MM.1S (cell line): ENCODE results near the gene GDF9.

Source experiments
- DNase-seq: peaks from one replicate; pipeline ENCODE4 v3.0.0-alpha.2; 2015
- H2AFZ ChIP-seq: fragments of 300-600 bp; sonication (generic); 2 replicates; pipeline ENCODE4 v1.6.0; 2016; ENCODE audit warnings: antibody characterized with exemption, low read length
- H3F3A ChIP-seq: fragments of 300-600 bp; sonication (generic); 2 replicates; pipeline ENCODE4 v1.6.1; 2016; ENCODE audit warnings: mild to moderate bottlenecking, antibody characterized with exemption, low read length, moderate library complexity, mixed read lengths; ENCODE audit not compliant: insufficient read depth
- H3K27ac ChIP-seq: fragments of 300-600 bp; sonication (generic); 2 replicates; pipeline ENCODE4 v1.5.1; 2016; ENCODE audit warnings: mild to moderate bottlenecking, low read length
- H3K27me3 ChIP-seq: fragments of 300-600 bp; sonication (generic); replicated peaks from 2 replicates; pipeline ENCODE4 v1.6.0; 2016; ENCODE audit warnings: low read length; ENCODE audit not compliant: insufficient read depth
- H3K36me3 ChIP-seq: fragments of 300-600 bp; sonication (generic); replicated peaks from 2 replicates; pipeline ENCODE4 v1.6.1; 2016; ENCODE audit warnings: mild to moderate bottlenecking, low read length, mixed read lengths; ENCODE audit not compliant: insufficient read depth
- H3K4me1 ChIP-seq: fragments of 300-600 bp; sonication (generic); 2 replicates; pipeline ENCODE4 v1.6.1; 2016; ENCODE audit warnings: low read length, mixed read lengths
- H3K4me2 ChIP-seq: fragments of 300-600 bp; sonication (generic); 2 replicates; pipeline ENCODE4 v1.6.0; 2016; ENCODE audit warnings: low read depth, low read length
- H3K4me3 ChIP-seq: fragments of 300-600 bp; sonication (generic); 2 replicates; pipeline ENCODE4 v1.5.1; 2016; ENCODE audit warnings: low read length, mixed read lengths
- H3K79me2 ChIP-seq: fragments of 300-600 bp; sonication (generic); 2 replicates; pipeline ENCODE4 v1.6.1; 2016; ENCODE audit warnings: mixed run types, low read length, mixed read lengths
- H3K9ac ChIP-seq: fragments of 300-600 bp; sonication (generic); 2 replicates; pipeline ENCODE4 v1.6.1; 2016; ENCODE audit warnings: low read length, mixed read lengths
- H3K9me2 ChIP-seq: fragments of 300-600 bp; sonication (generic); replicated peaks from 2 replicates; pipeline ENCODE4 v1.6.1; 2016; ENCODE audit warnings: mild to moderate bottlenecking, low read length, mixed read lengths; ENCODE audit not compliant: insufficient read depth
- H3K9me3 ChIP-seq: fragments of 300-600 bp; sonication (generic); replicated peaks from 2 replicates; pipeline ENCODE4 v1.6.1; 2016; ENCODE audit warnings: mild to moderate bottlenecking, low read length, mixed read lengths; ENCODE audit not compliant: insufficient read depth
- H4K20me1 ChIP-seq: fragments of 300-600 bp; sonication (generic); 2 replicates; pipeline ENCODE4 v1.6.1; 2016; ENCODE audit warnings: mild to moderate bottlenecking, low read length, moderate library complexity, mixed read lengths; ENCODE audit not compliant: insufficient read depth
- CTCF ChIP-seq: fragments of 300-600 bp; sonication (generic); IDR thresholded peaks from 2 replicates; pipeline ENCODE4 v1.5.1; 2016; ENCODE audit warnings: antibody characterized with exemption, low read length, mixed read lengths
- EZH2 ChIP-seq: fragments of 300-600 bp; sonication (generic); optimal IDR thresholded peaks from 2 replicates; pipeline ENCODE3; 2017; ENCODE audit warnings: low read depth, mild to moderate bottlenecking, antibody characterized with exemption, low read length, mixed read lengths
- EZH2phosphoT487 ChIP-seq: fragments of 300-600 bp; sonication (generic); IDR thresholded peaks from 2 replicates; pipeline ENCODE4 v1.6.1; 2018; ENCODE audit warnings: antibody characterized with exemption, low read length

GDF9 gene

GRCh38 chr5:132839426-132840301 is 26.6 kb downstream of the GDF9 start:
- Histone ChIP-seq H3K27ac (no peak overlapping the region), H3K9me2 (no peaks in the 10 kb centered on the region), H2AFZ (no peak overlapping the region), H3K79me2 (no peaks in the 10 kb centered on the region), H3K9me3 (no peaks in the 10 kb centered on the region), H3K36me3 (no peaks in the 10 kb centered on the region), H3K4me3 (no peak overlapping the region), H3K9ac (no peak overlapping the region), H3K4me2 (no peak overlapping the region), H3K27me3 (no peaks in the 10 kb centered on the region), H4K20me1 (no peaks in the 10 kb centered on the region), H3F3A (no peaks in the 10 kb centered on the region), H3K4me1 (no peaks in the 10 kb centered on the region)
- DNase-seq: no peak
- no peak for TF ChIP-seq EZH2phosphoT487
- no peak for TF ChIP-seq EZH2
- no peak for TF ChIP-seq CTCF

- H3K9me3 ChIP-seq: no peaks in the 10 kb centered on the region
- H3K27me3 ChIP-seq: no peaks in the 10 kb centered on the region
- DNase-seq: no peak
- no peak overlapping the region for H3K27ac ChIP-seq
- H3K79me2 ChIP-seq: no peaks in the 10 kb centered on the region
- no peaks in the 10 kb centered on the region for H3K9me2 ChIP-seq
- H4K20me1 ChIP-seq: no peaks in the 10 kb centered on the region
- H3K4me3 ChIP-seq: no peak overlapping the region
- no peak overlapping the region for H2AFZ ChIP-seq
- no peak overlapping the region for H3K4me2 ChIP-seq
- H3K4me1 ChIP-seq: no peaks in the 10 kb centered on the region
- no peaks in the 10 kb centered on the region for H3K36me3 ChIP-seq
- H3K9ac ChIP-seq: no peak overlapping the region
- no peaks in the 10 kb centered on the region for H3F3A ChIP-seq
- TF ChIP-seq EZH2phosphoT487 (no peak), EZH2 (no peak), CTCF (no peak)
These were observed 27.6 kb downstream of the GDF9 start for GRCh38 chr5:132838516-132839282.

- H3K9ac ChIP-seq: no peak overlapping the region
- H3K27ac ChIP-seq: no peak overlapping the region
- H3K4me1 ChIP-seq: no peaks in the 10 kb centered on the region
- no peaks in the 10 kb centered on the region for H3F3A ChIP-seq
- H3K36me3 ChIP-seq: no peaks in the 10 kb centered on the region
- H3K4me3 ChIP-seq: no peak overlapping the region
- no peaks in the 10 kb centered on the region for H3K27me3 ChIP-seq
- TF ChIP-seq EZH2phosphoT487: no peak
- TF ChIP-seq CTCF: no peak
- TF ChIP-seq EZH2: no peak
- H4K20me1 ChIP-seq: no peaks in the 10 kb centered on the region
- no peak overlapping the region for H2AFZ ChIP-seq
- no peaks in the 10 kb centered on the region for H3K9me2 ChIP-seq
- H3K9me3 ChIP-seq: no peaks in the 10 kb centered on the region
- DNase-seq: no peak
- H3K4me2 ChIP-seq: no peak overlapping the region
- no peaks in the 10 kb centered on the region for H3K79me2 ChIP-seq
These were observed 28.4 kb downstream of the GDF9 start for GRCh38 chr5:132837868-132838267.
